RPMI8226 (cell line): ENCODE results near the gene DUSP18.
"Not testable (repeated sequence)": the region's sequence is repeated elsewhere in the genome, so short reads cannot be mapped to it uniquely, and the experiment has no call there.

Experiments used
- DNase-seq: peaks from one replicate; pipeline ENCODE4 v3.0.0-alpha.2; 2015

The DUSP18 gene

GRCh38 chr22:30676565-30676964 lies 8.9 kb upstream of the DUSP18 start:
- not testable (repeated sequence) for DNase-seq

- no peak for DNase-seq
Observed at GRCh38 chr22:30675436-30675835, 7.8 kb upstream of the DUSP18 start.

GRCh38 chr22:30674482-30674881 lies 6.8 kb upstream of the DUSP18 start:
- no peak for DNase-seq

- no peak for DNase-seq
Observed at GRCh38 chr22:30673136-30673535, 5.5 kb upstream of the DUSP18 start.

GRCh38 chr22:30671071-30671470 lies 3.4 kb upstream of the DUSP18 start:
- no peak for DNase-seq

- no peak for DNase-seq
Observed at GRCh38 chr22:30668386-30668710, 673 bp upstream of the DUSP18 start.

GRCh38 chr22:30667107-30667493 lies 575 bp downstream of the DUSP18 start:
- no peak for DNase-seq

GRCh38 chr22:30665786-30666185 lies 1.9 kb downstream of the DUSP18 start:
- DNase-seq, result no peak

GRCh38 chr22:30665266-30665665 lies 2.4 kb downstream of the DUSP18 start:
- DNase-seq, result no peak

GRCh38 chr22:30664798-30665197 lies 2.9 kb downstream of the DUSP18 start:
- DNase-seq, result no peak

- no peak for DNase-seq
Observed at GRCh38 chr22:30662040-30662439, 5.6 kb downstream of the DUSP18 start.

- no peak for DNase-seq
Observed at GRCh38 chr22:30655532-30655931, 12.1 kb downstream of the DUSP18 start.

- no peak for DNase-seq
Observed at GRCh38 chr22:30654361-30654760, 13.3 kb downstream of the DUSP18 start.

GRCh38 chr22:30652852-30653251 lies 14.8 kb downstream of the DUSP18 start:
- no peak for DNase-seq

GRCh38 chr22:30650508-30651116 lies 17.1 kb downstream of the DUSP18 start:
- DNase-seq, result no peak

- no peak for DNase-seq
Observed at GRCh38 chr22:30649430-30650007, 18.2 kb downstream of the DUSP18 start.

- DNase-seq, result no peak
Observed at GRCh38 chr22:30648825-30649224, 18.9 kb downstream of the DUSP18 start.

- no peak for DNase-seq
Observed at GRCh38 chr22:30647536-30647935, 20.1 kb downstream of the DUSP18 start.

- DNase-seq, result no peak
Observed at GRCh38 chr22:30646518-30647160, 21.0 kb downstream of the DUSP18 start.

GRCh38 chr22:30643055-30643875 lies 24.4 kb downstream of the DUSP18 start:
- DNase-seq, result no peak

GRCh38 chr22:30640839-30641430 lies 26.7 kb downstream of the DUSP18 start:
- DNase-seq, result no peak

GRCh38 chr22:30640361-30640760 lies 27.3 kb downstream of the DUSP18 start:
- no peak for DNase-seq

- no peak for DNase-seq
Observed at GRCh38 chr22:30637701-30638114, 30.0 kb downstream of the DUSP18 start.
